Stimulated activated CD4-positive, alpha-beta T cell treated with anti-CD3 and anti-CD28 coated beads, Interleukin-4, amount 100 ng/mL, for 4 hours (primary cell): ENCODE measurements around the gene PLAC9.
"Not testable (repeated sequence)": the region's sequence is repeated elsewhere in the genome, so short reads cannot be mapped to it uniquely, and the experiment has no call there.

Experiments used
- DNase-seq, 2 experiments: peaks; one replicate each; pipeline ENCODE4 v3.0.0-alpha.2; 2020

Gene PLAC9, protein sequence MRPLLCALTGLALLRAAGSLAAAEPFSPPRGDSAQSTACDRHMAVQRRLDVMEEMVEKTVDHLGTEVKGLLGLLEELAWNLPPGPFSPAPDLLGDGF

DNA sequence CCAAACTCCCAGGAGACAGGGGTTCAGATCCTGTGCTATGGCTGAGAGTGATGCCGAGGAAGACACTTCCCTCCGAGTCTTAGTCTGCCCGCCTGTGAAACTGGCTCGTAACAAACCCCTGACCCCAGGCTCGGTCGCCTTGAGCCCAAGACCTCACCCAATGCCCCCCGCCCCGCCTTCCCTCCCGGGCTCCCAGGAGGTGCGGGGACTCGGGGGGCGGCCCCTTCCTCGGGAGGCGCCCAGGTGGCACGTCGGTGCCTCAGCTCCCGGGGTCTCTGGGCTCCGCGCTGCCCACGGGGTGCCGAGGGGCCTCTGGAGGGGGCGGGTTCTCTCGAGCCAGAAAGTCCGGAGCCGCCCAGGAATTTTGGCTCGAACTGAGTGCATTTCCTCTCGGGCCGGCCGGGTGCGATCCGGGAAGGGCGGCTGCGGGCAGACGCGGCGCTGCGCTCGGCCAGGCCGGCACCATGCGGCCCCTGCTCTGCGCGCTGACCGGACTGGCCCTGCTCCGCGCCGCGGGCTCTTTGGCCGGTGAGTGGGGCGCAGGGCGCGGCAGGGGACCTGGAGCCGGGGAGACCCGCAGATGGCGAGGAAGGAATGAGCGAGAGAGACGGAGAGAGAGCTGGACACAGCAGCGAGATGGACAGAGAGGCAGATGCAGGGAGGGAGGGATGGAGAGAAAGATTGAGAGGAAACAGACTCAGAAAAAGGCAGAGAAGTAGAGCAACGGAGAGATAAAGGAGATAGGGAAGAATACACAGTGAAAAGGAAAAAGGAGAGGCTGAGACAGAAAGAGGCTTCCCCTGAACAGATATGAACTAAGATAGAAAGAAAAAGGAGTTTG lies at the start of gene PLAC9:
Gene PLAC9 (plus strand): TSS at position 432 of the 841 bp plus-strand sequence. CDS start 33 bp downstream, at position 465.
- DNase-seq: no peak

- DNase-seq: no peak
Observed at GRCh38 chr10:80090121-80090520, 42.4 kb upstream of the PLAC9 start.

DNA sequence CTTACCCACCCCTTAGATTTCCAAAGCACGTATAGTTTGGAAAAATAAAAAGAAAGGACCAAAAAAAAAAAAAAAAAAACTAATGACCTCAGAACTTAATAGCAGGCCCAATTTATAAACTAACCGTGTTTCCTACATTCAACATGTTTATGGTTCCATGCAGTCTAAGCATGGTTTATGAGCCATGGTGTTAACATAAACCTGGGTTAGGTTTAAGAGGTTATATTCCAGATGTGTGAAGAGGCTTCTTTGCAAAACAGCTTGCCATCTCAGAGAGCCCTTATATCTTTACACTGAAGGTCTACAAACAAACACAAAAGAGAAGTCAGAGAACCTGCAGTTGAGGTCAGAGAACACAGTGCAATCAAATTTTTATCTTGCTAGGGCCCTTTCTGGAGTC lies 38.3 kb upstream of the PLAC9 start:
- no peak for DNase-seq

- not testable (repeated sequence) for DNase-seq
Observed at GRCh38 chr10:80098272-80098671, 34.3 kb upstream of the PLAC9 start.

DNA sequence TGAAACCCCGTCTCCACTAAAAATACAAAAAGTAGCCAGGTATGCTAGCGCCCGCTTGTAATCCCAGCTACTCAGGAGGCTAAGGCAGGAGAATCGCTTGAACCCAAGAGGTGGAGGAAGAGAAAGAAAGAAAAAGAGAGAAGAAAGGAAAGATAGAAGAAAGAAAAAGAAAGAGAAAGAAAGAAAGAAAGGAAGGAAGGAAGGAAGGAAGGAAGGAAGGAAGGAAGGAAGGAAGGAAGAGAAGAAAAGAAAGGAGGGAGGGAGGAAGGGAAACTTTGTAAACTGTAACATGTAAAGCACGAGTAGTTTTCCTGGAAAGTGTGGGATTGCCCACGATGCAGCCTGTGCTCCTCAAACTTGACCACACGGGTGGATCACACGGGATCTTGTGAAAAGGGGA lies 33.2 kb upstream of the PLAC9 start:
- not testable (repeated sequence) for DNase-seq

DNA sequence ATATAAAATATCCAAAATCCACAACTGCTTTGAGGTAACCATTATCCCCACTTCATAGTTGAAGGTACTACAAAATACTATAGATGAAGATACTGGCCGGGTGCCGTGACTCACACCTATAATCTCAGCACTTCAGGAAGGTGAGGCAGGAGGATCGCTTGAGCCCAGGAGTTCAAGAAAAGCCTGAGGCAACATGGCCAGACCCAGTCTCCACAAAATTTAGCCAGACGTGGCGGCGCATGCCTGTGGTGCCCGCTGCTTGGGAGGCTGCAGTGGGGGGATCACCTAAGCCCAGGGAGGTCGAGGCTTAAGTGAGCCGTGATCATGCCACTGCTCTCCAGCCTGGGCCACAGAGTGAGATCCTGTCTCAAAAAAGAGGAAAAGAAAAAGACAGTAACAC lies 32.4 kb upstream of the PLAC9 start:
- DNase-seq: no peak

- DNase-seq: no peak
Observed at GRCh38 chr10:80100861-80101695, 31.5 kb upstream of the PLAC9 start.

DNA sequence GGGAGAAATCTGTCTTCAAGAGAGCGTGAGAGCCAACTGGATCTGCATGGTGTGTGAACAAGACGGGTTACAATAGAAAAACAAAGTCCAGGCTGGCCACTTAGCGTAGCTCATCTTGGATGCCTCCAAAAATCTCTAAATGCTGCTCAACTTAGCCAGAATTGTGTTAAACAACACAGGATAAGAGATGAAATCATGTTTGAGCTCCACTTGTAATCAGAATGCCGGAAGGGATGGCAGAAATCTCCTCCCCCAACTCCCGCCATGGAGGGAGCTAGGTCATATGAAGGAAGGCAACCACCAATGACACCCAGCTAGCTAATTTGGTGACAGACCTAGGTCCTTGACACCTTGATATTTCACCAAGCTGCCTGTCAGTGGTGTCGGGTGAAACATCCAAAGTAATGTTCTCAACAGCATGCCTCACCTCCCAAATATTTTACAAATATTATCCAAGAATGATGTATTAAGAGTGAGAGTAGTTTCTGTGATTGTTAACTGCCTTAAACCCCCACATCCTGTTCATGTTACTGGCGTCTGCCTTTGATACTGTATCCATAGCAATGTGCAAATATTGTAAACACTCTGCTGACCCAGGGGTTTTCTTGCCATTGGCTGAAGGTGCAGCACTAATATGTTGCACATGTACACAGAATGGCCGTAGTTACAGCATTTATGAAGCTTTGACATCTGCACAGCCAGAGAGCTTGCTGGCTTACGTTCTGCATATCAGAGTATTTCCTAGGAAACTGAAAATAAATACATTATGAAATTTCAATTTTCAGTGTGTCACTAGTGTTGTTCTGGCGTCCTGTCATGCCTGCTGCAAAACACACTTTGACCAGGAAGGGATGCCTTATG lies 28.2 kb upstream of the PLAC9 start:
- DNase-seq: no peak

DNA sequence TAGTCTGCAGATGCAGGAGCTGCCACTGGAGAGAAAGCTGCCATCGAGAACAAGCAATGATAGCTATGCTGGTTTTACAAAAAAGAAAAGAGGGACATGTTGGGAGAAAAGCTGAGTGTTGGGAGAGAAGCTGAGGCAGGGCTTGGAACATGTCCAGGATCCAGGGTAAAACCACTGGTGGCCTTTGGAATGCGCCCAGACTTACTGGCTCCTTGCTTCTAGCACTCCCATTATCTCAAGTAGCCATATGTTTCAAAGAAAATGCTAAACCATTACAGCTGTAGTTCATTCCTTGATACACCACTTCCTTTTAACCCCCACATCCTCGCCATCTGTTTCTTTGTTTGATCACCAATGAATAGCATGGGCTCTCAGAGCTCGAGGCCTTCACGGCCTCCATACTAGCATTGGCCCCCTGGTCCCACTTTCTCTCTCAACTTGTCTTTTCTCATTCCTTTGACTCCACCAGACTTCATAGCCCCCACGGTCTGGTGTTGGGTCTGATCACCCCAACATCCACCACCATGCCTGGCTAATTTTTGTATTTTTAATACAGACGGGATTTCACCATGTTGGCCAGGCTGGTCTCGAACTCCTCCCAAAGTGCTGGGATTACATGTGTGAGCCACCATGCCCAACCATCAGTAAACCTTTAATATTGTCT lies 23.8 kb upstream of the PLAC9 start:
- no peak for DNase-seq

DNA sequence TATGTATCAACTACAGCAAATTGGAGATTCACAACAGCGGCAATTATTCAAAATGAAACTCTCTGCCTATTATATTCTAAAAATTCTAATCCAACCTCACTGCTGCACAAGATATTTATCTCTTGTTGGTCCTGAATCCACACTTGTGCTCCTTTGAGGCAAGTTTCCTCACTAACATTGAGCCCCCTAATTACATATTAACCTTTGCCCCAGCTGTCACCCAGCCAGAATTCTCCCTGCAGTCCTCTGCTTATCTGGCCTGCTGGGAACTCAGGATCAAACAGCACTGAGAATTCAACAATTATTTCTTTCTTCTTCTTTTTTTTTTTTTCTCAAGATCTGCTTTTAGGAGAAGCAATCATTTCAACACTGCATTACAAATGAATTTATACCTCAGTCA lies 21.5 kb upstream of the PLAC9 start:
- DNase-seq: no peak

DNA sequence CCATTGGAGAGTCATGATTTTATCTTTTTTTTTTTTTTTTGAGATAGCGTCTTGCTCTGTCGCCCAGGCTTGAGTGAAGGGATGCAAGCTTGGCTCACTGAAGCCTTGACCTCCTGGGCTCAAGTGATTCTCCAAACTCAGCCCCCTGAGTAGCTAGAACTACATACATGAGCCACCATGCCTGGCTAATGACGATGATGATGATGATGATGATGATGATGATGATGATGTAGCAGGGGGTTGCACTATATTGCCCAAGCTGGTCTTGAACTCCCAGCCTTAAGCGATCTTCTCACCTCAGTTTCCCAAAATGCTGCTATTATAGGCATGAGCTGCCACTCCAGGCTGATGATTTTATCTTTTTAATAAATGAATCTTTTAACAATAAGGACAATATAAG lies 13.9 kb upstream of the PLAC9 start:
- no peak for DNase-seq

DNA sequence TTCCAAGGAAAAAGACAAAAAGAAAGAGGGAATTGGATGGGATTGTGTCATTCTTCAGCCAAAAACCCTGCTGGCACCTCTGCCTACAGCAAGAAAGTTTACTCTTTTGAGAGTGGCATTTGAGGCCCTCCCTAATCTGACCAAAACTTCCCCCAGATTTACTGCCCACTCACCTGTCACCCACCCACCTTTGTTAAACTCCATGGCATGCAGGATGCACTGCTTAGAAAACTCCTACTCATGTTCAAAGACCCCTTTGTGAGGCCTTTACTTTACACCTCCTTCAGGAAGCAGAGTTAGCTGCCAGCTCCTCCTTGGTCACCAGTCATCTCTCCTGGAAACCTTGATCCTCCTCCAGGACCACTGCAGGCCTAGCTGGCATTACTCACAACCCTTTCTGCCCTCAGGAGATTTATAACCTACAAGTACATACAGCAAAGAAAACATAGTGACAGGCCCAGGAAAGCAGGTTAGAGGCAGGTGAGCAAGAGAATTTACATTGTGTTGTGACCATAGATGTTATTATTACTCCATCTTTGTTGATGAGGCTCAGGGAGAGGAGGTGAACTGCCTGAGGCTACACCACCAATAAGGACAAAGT lies 10.3 kb upstream of the PLAC9 start:
- DNase-seq: no peak

- no peak for DNase-seq
Observed at GRCh38 chr10:80122746-80123145, 9.8 kb upstream of the PLAC9 start.

GRCh38 chr10:80126876-80127275 lies 5.7 kb upstream of the PLAC9 start:
- no peak for DNase-seq

DNA sequence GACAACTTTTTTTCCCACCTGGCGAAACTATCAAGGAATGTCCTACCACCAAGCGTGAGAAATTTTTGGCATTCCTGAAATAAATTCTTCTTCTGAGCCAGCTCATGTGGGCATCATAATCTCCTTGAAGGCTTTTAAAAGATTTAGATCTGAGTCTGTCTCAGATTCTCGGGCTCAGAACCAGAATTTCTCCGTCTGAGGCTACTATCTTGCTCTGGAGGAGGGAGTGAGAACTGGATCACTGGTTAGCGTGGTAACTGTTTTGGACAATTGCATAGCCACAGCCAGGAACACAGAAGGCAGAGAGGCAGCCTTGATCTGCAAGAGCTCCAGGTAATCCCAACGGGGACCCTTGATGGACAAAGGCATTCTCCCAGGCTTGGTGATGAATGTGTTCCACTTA lies 1.0 kb upstream of the PLAC9 start:
- DNase-seq: no peak

- no peak for DNase-seq
Observed at GRCh38 chr10:80133206-80133605, 676 bp downstream of the PLAC9 start.

DNA sequence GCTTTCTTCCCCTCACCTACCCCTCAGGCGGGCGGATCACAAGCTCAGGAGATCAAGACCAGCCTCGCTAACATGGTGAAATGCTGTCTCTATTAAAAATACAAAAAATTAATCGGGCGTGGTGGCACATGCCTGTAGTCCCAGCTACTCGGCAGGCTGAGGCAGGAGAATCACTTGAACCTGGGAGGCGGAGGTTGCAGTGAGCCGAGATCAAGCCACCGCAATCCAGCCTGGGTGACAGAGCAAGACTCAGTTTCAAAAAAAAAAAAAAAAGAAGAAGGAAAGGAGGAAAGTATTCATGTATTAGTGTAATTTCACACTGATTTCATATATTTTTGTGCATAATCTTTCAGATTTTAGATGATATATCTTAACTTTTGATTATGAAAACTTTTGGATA lies 1.2 kb downstream of the PLAC9 start:
- DNase-seq: not testable (repeated sequence)

DNA sequence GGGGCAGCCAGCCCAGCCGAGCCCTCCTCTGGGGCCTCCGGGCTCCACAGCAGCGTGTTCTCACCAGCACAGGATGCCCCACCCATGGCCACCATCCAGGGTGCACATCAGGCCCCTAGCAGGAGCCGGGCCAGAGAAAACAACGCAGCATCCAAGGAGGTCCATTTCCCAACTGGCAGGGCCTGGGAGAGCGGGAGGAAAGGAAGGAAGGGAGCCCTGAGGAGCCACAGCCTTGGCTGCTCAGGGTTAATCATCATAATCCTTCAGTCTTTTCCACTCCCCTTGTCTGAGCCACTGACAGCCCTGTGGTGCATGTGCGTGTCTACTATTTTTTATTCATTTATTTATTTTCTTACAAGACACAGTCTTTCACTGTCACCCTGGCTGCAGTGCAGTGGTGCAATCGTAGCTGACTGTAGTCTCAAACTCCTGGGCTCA lies 3.6 kb downstream of the PLAC9 start:
- no peak for DNase-seq

- DNase-seq: no peak
Observed at GRCh38 chr10:80137031-80137862, 4.7 kb downstream of the PLAC9 start.

GRCh38 chr10:80137920-80138319 lies 5.4 kb downstream of the PLAC9 start:
- DNase-seq: no peak

DNA sequence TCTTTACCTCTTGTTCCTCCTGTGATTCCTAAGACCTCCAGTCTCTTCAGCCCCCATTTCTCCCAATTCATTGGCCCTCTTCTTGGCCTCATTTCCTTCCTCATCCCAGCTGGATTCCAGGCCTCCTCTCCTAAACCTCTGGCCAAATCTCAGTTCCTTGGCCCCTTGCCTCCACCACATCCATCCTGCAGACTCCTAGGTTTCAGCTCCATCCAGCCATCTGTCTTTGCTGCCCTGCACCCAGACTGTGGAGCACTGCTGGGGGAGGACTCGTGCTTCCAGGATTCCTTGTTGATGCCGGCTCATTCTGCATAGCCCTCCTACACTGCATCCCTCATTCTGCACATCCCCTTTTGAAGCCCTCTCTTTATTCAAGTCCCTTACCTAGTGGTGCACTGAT lies 6.7 kb downstream of the PLAC9 start:
- DNase-seq: no peak
